Endothelial cell of umbilical vein (primary cell): ENCODE measurements around the gene SLC27A6. TPM values are rescaled to one million over a fixed set of nuclear protein-coding genes. Genes with fewer than 3 reads are reported as not detected.

Experiments used
- BruUV-seq: library from RNA; stranded (reverse); fragments of 400-500 nt; replicated peaks from 2 replicates; lab custom pipeline; 2021; lab: Mats Ljungman, UMichigan
- CTCF ChIA-PET: fragments of 300-600, 350-600 bp; sonication (Branson Sonifier 250); formaldehyde crosslinking; loops from one replicate; lab custom pipeline; 2021; ENCODE audit warnings: antibody characterized with exemption, inconsistent platforms; lab: Charles Lee
- POLR2A ChIA-PET: fragments of 300-600, 350-600 bp; sonication (Branson Sonifier 250); formaldehyde crosslinking; loops from one replicate; lab custom pipeline; 2021; ENCODE audit warnings: antibody characterized with exemption, inconsistent platforms; lab: Charles Lee
- DNase-seq: peaks from one replicate; pipeline ENCODE4 v3.0.0-alpha.2; 2011; ENCODE audit warnings: low read depth, low spot score
- FAIRE-seq: peaks from 2 replicates; lab custom pipeline; 2011; peaks lifted over from hg19 to GRCh38; lab: Jason Lieb, UNC
- H2AFZ ChIP-seq: 2 replicates; pipeline ENCODE4 v1.6.0; 2012; ENCODE audit warnings: low read depth, low read length, control low read depth, inconsistent platforms
- H3K27ac ChIP-seq: 2 replicates; pipeline ENCODE4 v1.5.1; 2011; ENCODE audit warnings: low read depth, mild to moderate bottlenecking, control low read depth, low read length, moderate library complexity; ENCODE audit not compliant: insufficient read depth
- H3K27me3 ChIP-seq, 2 experiments: 2 replicates each; pipeline versions ENCODE4 v1.6.0 to v1.6.1; 2011; ENCODE audit warnings: low read length in 2 of 2, mixed read lengths in 1 of 2; ENCODE audit not compliant: control insufficient read depth in 2 of 2, insufficient read depth in 2 of 2
- H3K36me3 ChIP-seq, 2 experiments: 2 replicates in 1 of 2; 3 replicates in 1 of 2; pipeline ENCODE4 v1.5.1; 2011; ENCODE audit warnings: low read length in 2 of 2, mild to moderate bottlenecking in 1 of 2, moderate library complexity in 1 of 2; ENCODE audit not compliant: control insufficient read depth in 2 of 2, insufficient read depth in 2 of 2; ENCODE audit errors: extremely low read depth in 1 of 2
- H3K4me1 ChIP-seq: 3 replicates; pipeline ENCODE4 v1.5.1; 2011; ENCODE audit warnings: mild to moderate bottlenecking, low read length; ENCODE audit not compliant: control insufficient read depth, insufficient read depth; ENCODE audit errors: extremely low read depth
- H3K4me2 ChIP-seq: 2 replicates; pipeline ENCODE4 v1.6.1; 2011; ENCODE audit warnings: low read length, control low read depth, mixed read lengths; ENCODE audit not compliant: insufficient read depth
- H3K4me3 ChIP-seq, 3 experiments: fragments of 200-600 bp in 1 of 3; sonication (generic), shearing (Covaris generic) in 1 of 3; replicated peaks in 1 of 3; 2 replicates each; pipeline ENCODE4 v1.5.1; 2011 to 2016; ENCODE audit warnings: control low read depth in 3 of 3, low read length in 3 of 3, mild to moderate bottlenecking in 2 of 3, inconsistent platforms in 1 of 3, low read depth in 1 of 3, moderate library complexity in 1 of 3; ENCODE audit not compliant: insufficient read depth in 1 of 3
- H3K79me2 ChIP-seq: 2 replicates; pipeline ENCODE4 v1.6.0; 2012; ENCODE audit warnings: low read length, inconsistent platforms; ENCODE audit not compliant: control insufficient read depth, insufficient read depth
- H3K9ac ChIP-seq: replicated peaks from 2 replicates; pipeline ENCODE3; 2011; ENCODE audit warnings: low read length, control low read depth; ENCODE audit not compliant: insufficient read depth; ENCODE audit errors: extremely low read depth
- H3K9me1 ChIP-seq: replicated peaks from 3 replicates; pipeline ENCODE4 v1.6.0; 2011; ENCODE audit warnings: mild to moderate bottlenecking, low read length; ENCODE audit not compliant: control insufficient read depth, insufficient read depth; ENCODE audit errors: extremely low read depth
- H3K9me3 ChIP-seq: replicated peaks from 2 replicates; pipeline ENCODE4 v1.5.1; 2012; ENCODE audit warnings: low read length, inconsistent platforms; ENCODE audit not compliant: control insufficient read depth, insufficient read depth
- H4K20me1 ChIP-seq: replicated peaks from 2 replicates; pipeline ENCODE3; 2011; ENCODE audit warnings: mild to moderate bottlenecking, low read length; ENCODE audit not compliant: control insufficient read depth, insufficient read depth; ENCODE audit errors: extremely low read depth
- EZH2 ChIP-seq: IDR thresholded peaks from 2 replicates; pipeline ENCODE4 v1.6.1; 2012; ENCODE audit warnings: borderline replicate concordance, low read depth, mild to moderate bottlenecking, moderate library complexity, low read length, inconsistent platforms; ENCODE audit not compliant: severe bottlenecking
- FOS ChIP-seq: IDR thresholded peaks from 2 replicates; pipeline ENCODE4 v1.6.1; 2011; ENCODE audit warnings: mild to moderate bottlenecking, low read length, moderate library complexity, borderline replicate concordance; ENCODE audit not compliant: insufficient read depth
- GATA2 ChIP-seq: IDR thresholded peaks from 2 replicates; pipeline ENCODE4 v1.7.0; 2011; ENCODE audit warnings: low read depth, mild to moderate bottlenecking, moderate library complexity, mixed read lengths, low read length; ENCODE audit not compliant: insufficient read length, insufficient read depth
- JUN ChIP-seq: IDR thresholded peaks from 2 replicates; pipeline ENCODE4 v1.6.1; 2011; ENCODE audit warnings: borderline replicate concordance, low read depth; ENCODE audit not compliant: insufficient read length, insufficient read depth
- MYC ChIP-seq: IDR thresholded peaks from one replicate; pipeline ENCODE4 v1.6.1; 2011; ENCODE audit warnings: mild to moderate bottlenecking, low read depth, low read length
- POLR2A ChIP-seq: IDR thresholded peaks from 2 replicates; pipeline ENCODE4 v1.6.1; 2012; ENCODE audit warnings: low read depth, mild to moderate bottlenecking, control low read depth, low read length
- POLR2AphosphoS5 ChIP-seq: IDR thresholded peaks from 2 replicates; pipeline ENCODE4 v1.6.1; 2012; ENCODE audit warnings: low read depth, mild to moderate bottlenecking, control low read depth, low read length, moderate library complexity; ENCODE audit not compliant: insufficient read depth
- dilution Hi-C: fragments of 300-500 bp; cut with MboI; formaldehyde crosslinking; loops from one replicate; pipeline ENCODE4 v1.15.0; 2019; ENCODE audit warnings: low sequenced_read_pairs; ENCODE audit not compliant: extremely low pct_ligation_motif_present
- intact Hi-C: fragments of 100-400 bp; cut with micrococcal nuclease; formaldehyde crosslinking; loops from one replicate; pipeline ENCODE4 v1.10.0; 2022
- polyA plus RNA-seq, 4 experiments: library from polyadenylated mRNA; depleted of rRNA in 3 of 4; stranded (reverse) in 3 of 4; unstranded in 1 of 4; fragments of >200 nt; gene quantifications; 2 replicates each; pipeline versions ENCODE4 v1.2.1 to v1.2.3, GENCODE V29; 2011 to 2012; ENCODE audit warnings: missing spikeins in 1 of 4
- total RNA-seq: library from RNA; stranded (reverse); gene quantifications from 2 replicates; pipeline ENCODE4 v1.2.3, GENCODE V29; 2021
- TF ChIP-seq, protein P1 (sequence below), 2 donors: IDR thresholded peaks; 1 replicate in 1 of 2; 2 replicates in 1 of 2; pipeline ENCODE4 v1.5.1; 2011; ENCODE audit warnings: low read length in 2 of 2, mild to moderate bottlenecking in 2 of 2, moderate library complexity in 2 of 2, control low read depth in 1 of 2, inconsistent platforms in 1 of 2, low read depth in 1 of 2; ENCODE audit not compliant: insufficient read depth in 1 of 2; ENCODE audit errors: extremely low read depth in 1 of 2
- TF ChIP-seq, protein P2 (sequence below): IDR thresholded peaks from 2 replicates; pipeline ENCODE4 v1.6.1; 2011; ENCODE audit not compliant: insufficient read depth, insufficient read length

SLC27A6 gene
- total and polyA plus RNA-seq, 2 donors (not counting 3 experiments of a cell fraction or from before 2014, with no cell fraction given) = 0.10 TPM; not detected in 1

DNA sequence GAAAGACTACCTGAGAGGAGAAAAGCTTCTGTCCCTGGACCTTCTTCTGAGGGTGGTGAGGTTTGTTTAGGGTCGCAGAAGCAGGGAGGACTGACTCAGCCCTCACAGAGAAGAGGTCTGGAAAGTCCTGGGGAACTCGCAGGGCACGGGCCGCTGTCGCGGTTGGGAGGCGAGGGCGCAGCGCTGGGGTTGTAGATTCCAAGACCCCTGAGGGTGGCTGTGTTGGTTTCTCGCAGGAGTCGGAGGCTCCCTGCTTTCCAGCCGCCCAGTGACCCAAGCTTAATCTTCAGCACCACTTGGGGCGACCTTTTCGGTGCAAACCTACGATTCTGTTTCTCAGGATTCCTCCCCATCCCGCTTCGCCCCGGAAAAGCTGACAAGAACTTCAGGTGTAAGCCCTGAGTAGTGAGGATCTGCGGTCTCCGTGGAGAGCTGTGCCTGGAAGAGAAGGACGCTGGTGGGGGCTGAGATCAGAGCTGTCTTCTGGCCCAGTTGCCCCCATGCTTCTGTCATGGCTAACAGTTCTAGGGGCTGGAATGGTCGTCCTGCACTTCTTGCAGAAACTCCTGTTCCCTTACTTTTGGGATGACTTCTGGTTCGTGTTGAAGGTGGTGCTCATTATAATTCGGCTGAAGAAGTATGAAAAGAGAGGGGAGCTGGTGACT lies 482 bp downstream of the SLC27A6 start:
- Histone ChIP-seq H3K4me1 (peaks cover 8% of the 10 kb centered on the region), H4K20me1 (no peaks in the 10 kb centered on the region), H3K36me3 (no peaks in the 10 kb centered on the region), H3K9me3 (no peaks in the 10 kb centered on the region), H3K27me3 (peaks cover 6 to 16% of the 10 kb centered on the region in 2 experiments), H3K9me1 (no peaks in the 10 kb centered on the region), H2AFZ (peak overlapping the region; percentile 89), H3K4me3 (peak overlapping the region; percentile 20 to 45 (median 28)), H3K4me2 (peak overlapping the region; percentile 72), H3K9ac (no peak overlapping the region), H3K79me2 (no peaks in the 10 kb centered on the region), H3K27ac (no peak overlapping the region)
- ChIA-PET CTCF (no interaction called here), POLR2A (no interaction called here)
- TF ChIP-seq MYC (no peak), POLR2A (no peak), POLR2AphosphoS5 (no peak), EZH2 (no peak), FOS (no peak), GATA2 (no peak), JUN (no peak)
- TF ChIP-seq, protein P1, sequence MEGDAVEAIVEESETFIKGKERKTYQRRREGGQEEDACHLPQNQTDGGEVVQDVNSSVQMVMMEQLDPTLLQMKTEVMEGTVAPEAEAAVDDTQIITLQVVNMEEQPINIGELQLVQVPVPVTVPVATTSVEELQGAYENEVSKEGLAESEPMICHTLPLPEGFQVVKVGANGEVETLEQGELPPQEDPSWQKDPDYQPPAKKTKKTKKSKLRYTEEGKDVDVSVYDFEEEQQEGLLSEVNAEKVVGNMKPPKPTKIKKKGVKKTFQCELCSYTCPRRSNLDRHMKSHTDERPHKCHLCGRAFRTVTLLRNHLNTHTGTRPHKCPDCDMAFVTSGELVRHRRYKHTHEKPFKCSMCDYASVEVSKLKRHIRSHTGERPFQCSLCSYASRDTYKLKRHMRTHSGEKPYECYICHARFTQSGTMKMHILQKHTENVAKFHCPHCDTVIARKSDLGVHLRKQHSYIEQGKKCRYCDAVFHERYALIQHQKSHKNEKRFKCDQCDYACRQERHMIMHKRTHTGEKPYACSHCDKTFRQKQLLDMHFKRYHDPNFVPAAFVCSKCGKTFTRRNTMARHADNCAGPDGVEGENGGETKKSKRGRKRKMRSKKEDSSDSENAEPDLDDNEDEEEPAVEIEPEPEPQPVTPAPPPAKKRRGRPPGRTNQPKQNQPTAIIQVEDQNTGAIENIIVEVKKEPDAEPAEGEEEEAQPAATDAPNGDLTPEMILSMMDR (IDR thresholded peaks at IDR 0.05; ENCODE audit: extremely low read depth in 1 of 2, insufficient read depth in 1 of 2, low read depth in 1 of 2, low read length in 2 of 2) = no peak
- TF ChIP-seq, protein P2, sequence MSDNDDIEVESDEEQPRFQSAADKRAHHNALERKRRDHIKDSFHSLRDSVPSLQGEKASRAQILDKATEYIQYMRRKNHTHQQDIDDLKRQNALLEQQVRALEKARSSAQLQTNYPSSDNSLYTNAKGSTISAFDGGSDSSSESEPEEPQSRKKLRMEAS = no peak
- FAIRE-seq (no peak), DNase-seq (no peak)
- dilution Hi-C loops (no loop called here), intact Hi-C loops (no loop called here)
- BruUV-seq = no TSS peak
